ENCODE measurements around the gene OR14I1.
"Not testable (repeated sequence)": the region's sequence is repeated elsewhere in the genome, so short reads cannot be mapped to it uniquely, and the experiment has no call there.

GRCh38 chr1:248656797-248657196 is 45.8 kb downstream of the OR14I1 start:
- not testable (repeated sequence) for TF ChIP-seq CTCF, EZH2, EZH2phosphoT487 (IDR thresholded peaks at IDR 0.05)
